Activated T-helper 2 cell treated with anti-CD3 and anti-CD28 coated beads, Interferon-gamma antibody, Interleukin-2, Interleukin-4, amounts not matched to agents 10 μg/mL and 5 μg/mL and 100 μg/mL, durations not matched to agents 14 hours and 24 hours and 36 hours (primary cell): ENCODE data around the gene MGST2. TPM values are rescaled to one million over a fixed set of nuclear protein-coding genes. Genes with fewer than 3 reads are reported as not detected.

Experiments used
- DNase-seq: peaks from one replicate; pipeline ENCODE4 v3.0.0; 2021; ENCODE audit warnings: low spot score
- H3K27ac Mint-ChIP-seq: one replicate; pipeline ENCODE4 v1.8.0; 2021; ENCODE audit warnings: mixed read lengths
- H3K27me3 Mint-ChIP-seq: one replicate; pipeline ENCODE4 v1.8.0; 2021; ENCODE audit warnings: low read depth, mixed read lengths
- H3K36me3 Mint-ChIP-seq: one replicate; pipeline ENCODE4 v1.8.0; 2021; ENCODE audit warnings: low read depth, mixed read lengths
- H3K4me1 Mint-ChIP-seq: one replicate; pipeline ENCODE4 v1.8.0; 2021; ENCODE audit warnings: low read depth, mixed read lengths
- H3K4me3 Mint-ChIP-seq: one replicate; pipeline ENCODE4 v1.8.0; 2021; ENCODE audit warnings: low read depth, mild to moderate bottlenecking, moderate library complexity, mixed read lengths
- H3K9me3 Mint-ChIP-seq: one replicate; pipeline ENCODE4 v1.8.0; 2021; ENCODE audit warnings: mixed read lengths
- intact Hi-C: fragments of 100-400 bp; cut with micrococcal nuclease; formaldehyde crosslinking; loops from one replicate; pipeline ENCODE4 v1.15.1; 2023
- total RNA-seq: library from RNA; stranded (reverse); gene quantifications from 2 replicates; pipeline ENCODE4 v1.2.3, GENCODE V29; 2022

Gene MGST2
- total RNA-seq, 1 donor from 2014 or later, result 32.5 TPM

DNA sequence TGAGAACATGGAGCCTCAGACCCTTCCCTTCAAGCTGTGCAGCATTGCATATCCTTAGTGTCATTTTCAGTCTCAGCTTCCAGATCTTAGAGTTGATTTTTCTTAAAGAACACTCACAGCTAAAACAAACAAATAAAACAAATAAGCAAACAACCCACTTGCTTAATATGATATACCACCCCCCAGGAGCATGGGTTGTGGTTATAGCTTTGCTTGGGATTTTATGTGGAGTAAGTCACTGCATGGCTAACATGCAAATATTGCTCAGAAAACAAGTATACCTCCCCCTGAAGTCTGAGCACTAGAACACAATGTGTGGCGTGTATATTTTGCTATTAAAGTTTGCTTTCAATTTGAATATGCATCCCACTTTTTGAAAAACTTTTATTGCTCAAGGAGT is 78.6 kb downstream of the MGST2 start:
- peaks cover 3% of the 10 kb centered on the region for H3K27me3 Mint-ChIP-seq
- no peaks in the 10 kb centered on the region for H3K9me3 Mint-ChIP-seq
- H3K36me3 Mint-ChIP-seq, result no peaks in the 10 kb centered on the region

DNA sequence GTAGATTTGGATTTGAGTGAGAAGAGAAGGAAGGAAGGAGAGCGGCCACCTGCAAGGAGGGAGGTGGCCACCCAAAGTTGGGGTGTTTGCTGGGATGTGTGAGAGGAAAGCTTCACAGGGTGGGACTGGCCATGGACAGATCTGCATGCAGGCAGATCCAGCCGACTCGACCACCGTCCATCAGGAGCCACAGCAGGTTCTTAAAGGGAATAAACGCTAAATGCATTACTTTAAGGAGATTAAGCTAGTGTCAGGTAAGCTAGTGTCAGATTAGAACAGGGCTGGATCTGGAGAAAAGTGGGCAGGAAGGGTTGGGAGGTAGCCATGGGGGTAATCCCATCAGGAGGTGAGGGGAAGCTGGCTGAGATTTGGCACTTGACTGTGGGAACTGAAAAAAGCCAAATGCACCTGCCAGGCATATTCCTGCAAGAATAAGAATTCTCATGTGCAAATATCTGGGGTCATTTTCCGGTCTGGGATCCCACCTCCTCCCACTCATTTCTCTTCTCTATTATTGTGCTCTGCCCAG is 79.6 kb downstream of the MGST2 start:
- no peak overlapping the region for H3K27ac Mint-ChIP-seq
- no peaks in the 10 kb centered on the region for H3K36me3 Mint-ChIP-seq
- H3K27me3 Mint-ChIP-seq, result peaks cover 3% of the 10 kb centered on the region
- no peaks in the 10 kb centered on the region for H3K4me1 Mint-ChIP-seq
- no peak for DNase-seq
- H3K4me3 Mint-ChIP-seq, result no peak overlapping the region
- intact Hi-C loops, result no loop called here
- H3K9me3 Mint-ChIP-seq, result no peaks in the 10 kb centered on the region

More for the DNA sequence above, 78.6 kb downstream of the MGST2 start:
- intact Hi-C loops, result no loop called here
- no peaks in the 10 kb centered on the region for H3K4me1 Mint-ChIP-seq
- H3K27ac Mint-ChIP-seq, result no peak overlapping the region
- DNase-seq, result no peak
- H3K4me3 Mint-ChIP-seq, result no peak overlapping the region

DNA sequence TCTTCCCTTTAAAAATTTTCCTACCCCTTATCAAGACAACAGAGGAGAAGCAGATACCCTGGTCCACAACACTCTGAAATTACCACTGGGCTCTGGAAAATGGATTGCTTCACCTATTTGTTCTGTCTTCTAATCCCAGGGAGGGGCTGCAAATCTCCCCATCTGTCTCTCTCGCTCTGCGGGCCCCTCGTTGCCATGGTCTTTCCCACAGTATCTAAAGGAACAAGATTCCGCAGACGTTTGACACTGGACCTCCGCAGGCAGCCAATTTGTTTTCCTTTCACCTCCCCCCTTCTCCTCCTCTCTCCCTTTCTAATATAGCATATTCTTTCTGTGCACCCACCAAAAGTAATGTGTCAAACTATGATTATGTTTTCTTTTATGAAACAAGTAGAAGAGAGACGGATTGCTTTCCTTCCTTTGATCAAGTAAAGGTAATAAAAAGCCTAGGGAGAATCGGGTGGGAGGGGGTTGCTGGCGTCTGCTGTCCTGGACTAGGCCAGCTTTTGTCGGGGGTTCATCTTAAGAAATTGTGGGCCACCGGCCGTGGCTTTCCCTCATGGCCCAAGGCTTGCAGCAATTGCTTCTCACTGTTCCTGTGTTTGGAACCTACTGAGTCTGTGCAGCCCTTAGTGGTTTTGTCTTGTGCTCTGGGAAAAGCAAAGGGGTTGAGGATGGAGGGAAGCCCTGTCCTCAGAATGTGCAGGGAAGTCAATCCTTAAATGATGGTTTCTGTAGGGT is 81.0 kb downstream of the MGST2 start:
- H3K4me3 Mint-ChIP-seq, result no peak overlapping the region
- DNase-seq, result no peak
- intact Hi-C loops, result no loop called here
- no peaks in the 10 kb centered on the region for H3K9me3 Mint-ChIP-seq
- no peak overlapping the region for H3K27ac Mint-ChIP-seq
- peaks cover 7% of the 10 kb centered on the region for H3K4me1 Mint-ChIP-seq
- peaks cover 3% of the 10 kb centered on the region for H3K27me3 Mint-ChIP-seq
- H3K36me3 Mint-ChIP-seq, result no peaks in the 10 kb centered on the region

DNA sequence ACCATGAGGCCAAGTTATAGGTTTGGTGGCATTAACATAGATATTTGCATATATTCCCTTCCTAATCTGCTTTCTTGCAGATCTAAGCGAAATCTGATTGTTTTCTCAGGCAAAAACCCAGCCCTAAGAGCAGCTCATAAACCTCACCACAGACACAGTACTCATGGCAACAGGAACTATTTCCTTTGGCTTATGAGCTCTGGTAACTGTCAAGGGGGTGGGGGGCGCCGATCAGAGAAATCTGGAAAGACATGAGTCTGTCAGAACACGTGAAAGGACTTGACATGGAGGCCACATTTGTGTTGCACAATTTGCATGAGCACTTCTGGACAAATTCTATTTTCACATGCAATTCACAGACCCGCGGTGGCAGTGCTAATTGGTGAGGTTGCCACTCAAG is 83.7 kb downstream of the MGST2 start:
- intact Hi-C loops, result no loop called here
- no peaks in the 10 kb centered on the region for H3K27me3 Mint-ChIP-seq
- no peaks in the 10 kb centered on the region for H3K9me3 Mint-ChIP-seq
- no peak overlapping the region for H3K27ac Mint-ChIP-seq
- H3K36me3 Mint-ChIP-seq, result no peaks in the 10 kb centered on the region
- no peak overlapping the region for H3K4me3 Mint-ChIP-seq
- DNase-seq, result no peak
- H3K4me1 Mint-ChIP-seq, result peaks cover 7% of the 10 kb centered on the region

DNA sequence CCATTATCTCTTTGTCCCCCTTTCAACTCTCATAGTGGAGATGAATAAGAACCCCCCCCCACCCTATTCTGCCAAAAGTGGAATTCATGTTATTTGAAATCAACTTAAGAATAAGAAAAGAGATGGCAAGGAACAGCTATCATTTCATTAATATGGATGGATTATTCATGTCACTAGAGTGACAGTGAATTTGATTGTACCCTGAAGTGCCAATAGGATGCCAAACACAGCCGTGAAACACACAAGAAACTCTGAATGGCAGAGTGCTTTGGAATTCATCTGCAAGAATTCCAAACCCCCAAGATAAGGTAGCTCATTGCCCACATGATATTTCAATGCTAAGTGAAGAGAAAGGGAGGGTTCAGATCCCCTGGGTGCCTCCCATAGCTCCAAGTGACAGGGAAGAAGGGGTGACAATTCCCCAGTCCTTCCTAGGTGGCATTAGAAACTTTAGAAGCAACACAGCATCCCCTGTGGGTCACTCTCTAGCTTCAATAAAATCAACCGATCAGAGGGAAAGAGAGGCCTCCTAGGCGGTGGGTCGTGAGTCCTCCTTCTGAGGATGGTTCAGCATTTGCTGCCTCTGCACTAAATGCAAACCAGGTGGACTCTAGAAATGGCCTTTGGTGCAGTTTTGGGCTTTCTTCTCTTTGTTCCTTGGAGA is 84.3 kb downstream of the MGST2 start:
- intact Hi-C loops, result no loop called here
- Mint-ChIP-seq H3K4me1 (peaks cover 7% of the 10 kb centered on the region), H3K9me3 (no peaks in the 10 kb centered on the region), H3K4me3 (no peak overlapping the region), H3K36me3 (no peaks in the 10 kb centered on the region), H3K27ac (no peak overlapping the region), H3K27me3 (no peaks in the 10 kb centered on the region)
- no peak for DNase-seq

DNA sequence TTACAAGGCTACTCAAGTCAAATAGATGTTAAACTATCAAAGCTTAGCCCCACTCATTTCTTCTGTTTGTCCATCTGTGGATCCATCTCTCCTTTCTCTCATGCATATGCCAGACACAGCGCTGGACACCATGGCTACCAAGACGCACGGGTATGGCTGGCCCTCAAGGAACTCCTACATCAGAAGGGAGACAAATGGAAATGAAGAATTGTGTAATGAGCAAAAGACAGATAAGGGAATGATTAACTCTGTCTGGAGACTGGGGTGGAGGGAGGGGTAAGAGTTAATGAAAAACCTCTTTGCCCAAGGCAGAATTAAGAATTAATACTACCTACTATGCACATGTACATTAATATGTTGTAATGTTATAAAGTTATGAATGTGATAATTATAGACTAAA is 88.1 kb downstream of the MGST2 start:
- intact Hi-C loops, result no loop called here
- no peak for DNase-seq
- Mint-ChIP-seq H3K36me3 (no peaks in the 10 kb centered on the region), H3K27me3 (peaks cover 4% of the 10 kb centered on the region), H3K4me3 (no peak overlapping the region), H3K4me1 (peaks cover 7% of the 10 kb centered on the region), H3K9me3 (no peaks in the 10 kb centered on the region), H3K27ac (no peak overlapping the region)

Other genes with a start within 250 kb of the MGST2 start
- gene RAB33B, start 211.7 kb upstream of the MGST2 start, total RNA-seq, result 3.8 and 4.5 TPM in 2 replicates
- 20.3 and 20.7 TPM in 2 replicates for gene SETD7, start 109.6 kb upstream of the MGST2 start, total RNA-seq